NT2/D1 (cell line): ENCODE results near the gene ZNF653.

Source experiments
- SUZ12 ChIP-seq: IDR thresholded peaks from 2 replicates; pipeline ENCODE4 v1.6.1; 2011; ENCODE audit not compliant: insufficient read length, insufficient read depth; ENCODE audit errors: extremely low read depth
- YY1 ChIP-seq: IDR thresholded peaks from 2 replicates; pipeline ENCODE4 v1.6.1; 2011; ENCODE audit not compliant: insufficient read length, insufficient read depth
- ZNF274 ChIP-seq: IDR thresholded peaks from 2 replicates; pipeline ENCODE4 v1.6.1; 2011; ENCODE audit warnings: mild to moderate bottlenecking, low read depth, low read length

- TF ChIP-seq YY1 (no peak), SUZ12 (no peak), ZNF274 (no peak)
Measured at GRCh38 chr19:11507370-11508078, 1.9 kb upstream of the ZNF653 start.
